ENCODE measurements around the gene CRK.
A peak's percentile ranks its signal among the peaks of the same experiment; 100 is the strongest.
"Not testable (repeated sequence)": the region's sequence is repeated elsewhere in the genome, so short reads cannot be mapped to it uniquely, and the experiment has no call there.

Gene CRK

GRCh38 chr17:1385861-1386260 lies 70.2 kb downstream of the CRK start:
- no peaks in the 10 kb centered on the region for H3K36me3 ChIP-seq (ENCODE audit: control insufficient read depth in 2 of 2, insufficient read depth in 2 of 2, low read length in 2 of 2)
- H3K9ac ChIP-seq (ENCODE audit: low read length in 2 of 2), result no peak overlapping the region
- no peaks in the 10 kb centered on the region for H3K27me3 ChIP-seq (ENCODE audit: control insufficient read depth in 1 of 2, insufficient read depth in 2 of 2, low read length in 2 of 2)
- H3K4me1 ChIP-seq (ENCODE audit: control insufficient read depth, insufficient read depth, low read length), result peaks cover 45% of the 10 kb centered on the region
- H3K27ac ChIP-seq (ENCODE audit: low read length), result no peak overlapping the region
- H3K4me3 ChIP-seq (ENCODE audit: low read length in 2 of 2), result no peak overlapping the region
- no peaks in the 10 kb centered on the region for H3K9me3 ChIP-seq (ENCODE audit: control insufficient read depth in 2 of 2, low read length in 2 of 2)

- Histone ChIP-seq H3K4me1 (ENCODE audit: control insufficient read depth, insufficient read depth, low read length) (peaks cover 39% of the 10 kb centered on the region), H3K36me3 (ENCODE audit: control insufficient read depth in 2 of 2, insufficient read depth in 2 of 2, low read length in 2 of 2) (no peaks in the 10 kb centered on the region), H3K9me3 (ENCODE audit: control insufficient read depth in 2 of 2, low read length in 2 of 2) (no peaks in the 10 kb centered on the region), H3K4me3 (ENCODE audit: low read length in 2 of 2) (no peak overlapping the region), H3K27me3 (ENCODE audit: control insufficient read depth in 1 of 2, insufficient read depth in 2 of 2, low read length in 2 of 2) (no peaks in the 10 kb centered on the region), H3K27ac (ENCODE audit: low read length) (no peak overlapping the region), H3K9ac (ENCODE audit: low read length in 2 of 2) (no peak overlapping the region)
Measured at GRCh38 chr17:1384905-1385435, 71.1 kb downstream of the CRK start.

GRCh38 chr17:1379930-1380313 lies 76.1 kb downstream of the CRK start:
- H3K9me3 ChIP-seq (ENCODE audit: control insufficient read depth in 2 of 2, low read length in 2 of 2), result no peaks in the 10 kb centered on the region
- H3K27ac ChIP-seq (ENCODE audit: low read length), result no peak overlapping the region
- H3K9ac ChIP-seq (ENCODE audit: low read length in 2 of 2), result no peak overlapping the region
- H3K27me3 ChIP-seq (ENCODE audit: control insufficient read depth in 1 of 2, insufficient read depth in 2 of 2, low read length in 2 of 2), result no peaks in the 10 kb centered on the region
- no peaks in the 10 kb centered on the region for H3K36me3 ChIP-seq (ENCODE audit: control insufficient read depth in 2 of 2, insufficient read depth in 2 of 2, low read length in 2 of 2)
- H3K4me1 ChIP-seq (ENCODE audit: control insufficient read depth, insufficient read depth, low read length), result peaks cover 42% of the 10 kb centered on the region
- H3K4me3 ChIP-seq (ENCODE audit: low read length in 2 of 2), result peak overlapping the region; percentile 9 to 31

- no peak overlapping the region for H3K9ac ChIP-seq (ENCODE audit: low read length in 2 of 2)
- H3K4me3 ChIP-seq (ENCODE audit: low read length in 2 of 2), result peak overlapping the region; percentile 9 to 31
- no peaks in the 10 kb centered on the region for H3K36me3 ChIP-seq (ENCODE audit: control insufficient read depth in 2 of 2, insufficient read depth in 2 of 2, low read length in 2 of 2)
- H3K4me1 ChIP-seq (ENCODE audit: control insufficient read depth, insufficient read depth, low read length), result peaks cover 44% of the 10 kb centered on the region
- no peaks in the 10 kb centered on the region for H3K9me3 ChIP-seq (ENCODE audit: control insufficient read depth in 2 of 2, low read length in 2 of 2)
- no peak overlapping the region for H3K27ac ChIP-seq (ENCODE audit: low read length)
- no peaks in the 10 kb centered on the region for H3K27me3 ChIP-seq (ENCODE audit: control insufficient read depth in 1 of 2, insufficient read depth in 2 of 2, low read length in 2 of 2)
Measured at GRCh38 chr17:1379208-1379929, 76.7 kb downstream of the CRK start.

GRCh38 chr17:1378476-1378860 lies 77.6 kb downstream of the CRK start:
- peaks cover 44% of the 10 kb centered on the region for H3K4me1 ChIP-seq (ENCODE audit: control insufficient read depth, insufficient read depth, low read length)
- not testable (repeated sequence) for H3K27ac ChIP-seq (ENCODE audit: low read length); H3K27me3 ChIP-seq (ENCODE audit: control insufficient read depth in 1 of 2, insufficient read depth in 2 of 2, low read length in 2 of 2); H3K9ac ChIP-seq (ENCODE audit: low read length in 2 of 2); H3K9me3 ChIP-seq (ENCODE audit: control insufficient read depth in 2 of 2, low read length in 2 of 2); H3K4me3 ChIP-seq (ENCODE audit: low read length in 2 of 2); H3K36me3 ChIP-seq (ENCODE audit: control insufficient read depth in 2 of 2, insufficient read depth in 2 of 2, low read length in 2 of 2)

- Histone ChIP-seq H3K9ac (ENCODE audit: low read length in 2 of 2) (no peak overlapping the region), H3K27ac (ENCODE audit: low read length) (no peak overlapping the region), H3K4me1 (ENCODE audit: control insufficient read depth, insufficient read depth, low read length) (peaks cover 40% of the 10 kb centered on the region), H3K27me3 (ENCODE audit: control insufficient read depth in 1 of 2, insufficient read depth in 2 of 2, low read length in 2 of 2) (no peaks in the 10 kb centered on the region), H3K9me3 (ENCODE audit: control insufficient read depth in 2 of 2, low read length in 2 of 2) (no peaks in the 10 kb centered on the region), H3K36me3 (ENCODE audit: control insufficient read depth in 2 of 2, insufficient read depth in 2 of 2, low read length in 2 of 2) (peaks cover 0 to 4% of the 10 kb centered on the region in 2 donors), H3K4me3 (ENCODE audit: low read length in 2 of 2) (no peak overlapping the region)
Measured at GRCh38 chr17:1377334-1377733, 78.7 kb downstream of the CRK start.

- H3K9ac ChIP-seq (ENCODE audit: low read length in 2 of 2), result no peak overlapping the region
Measured at GRCh38 chr17:1376061-1376460, 80.0 kb downstream of the CRK start.

GRCh38 chr17:1375615-1376014 lies 80.4 kb downstream of the CRK start:
- H3K36me3 ChIP-seq (ENCODE audit: control insufficient read depth in 2 of 2, insufficient read depth in 2 of 2, low read length in 2 of 2), result peaks cover 0 to 4% of the 10 kb centered on the region in 2 donors
- H3K27me3 ChIP-seq (ENCODE audit: control insufficient read depth in 1 of 2, insufficient read depth in 2 of 2, low read length in 2 of 2), result no peaks in the 10 kb centered on the region
- H3K4me1 ChIP-seq (ENCODE audit: control insufficient read depth, insufficient read depth, low read length), result peaks cover 52% of the 10 kb centered on the region
- H3K27ac ChIP-seq (ENCODE audit: low read length), result no peak overlapping the region
- H3K9me3 ChIP-seq (ENCODE audit: control insufficient read depth in 2 of 2, low read length in 2 of 2), result no peaks in the 10 kb centered on the region
- no peak overlapping the region for H3K9ac ChIP-seq (ENCODE audit: low read length in 2 of 2)
- peak overlapping the region in 1 of 2 donors; percentile 10 for H3K4me3 ChIP-seq (ENCODE audit: low read length in 2 of 2)

More at GRCh38 chr17:1376061-1376460, 80.0 kb downstream of the CRK start:
- Histone ChIP-seq H3K36me3 (ENCODE audit: control insufficient read depth in 2 of 2, insufficient read depth in 2 of 2, low read length in 2 of 2) (peaks cover 0 to 4% of the 10 kb centered on the region in 2 donors), H3K4me3 (ENCODE audit: low read length in 2 of 2) (peak overlapping the region in 1 of 2 donors; percentile 10), H3K27ac (ENCODE audit: low read length) (no peak overlapping the region), H3K4me1 (ENCODE audit: control insufficient read depth, insufficient read depth, low read length) (peaks cover 49% of the 10 kb centered on the region), H3K9me3 (ENCODE audit: control insufficient read depth in 2 of 2, low read length in 2 of 2) (no peaks in the 10 kb centered on the region), H3K27me3 (ENCODE audit: control insufficient read depth in 1 of 2, insufficient read depth in 2 of 2, low read length in 2 of 2) (no peaks in the 10 kb centered on the region)

GRCh38 chr17:1374431-1375177 lies 81.4 kb downstream of the CRK start:
- H3K9ac ChIP-seq (ENCODE audit: low read length in 2 of 2), result no peak overlapping the region
- H3K36me3 ChIP-seq (ENCODE audit: control insufficient read depth in 2 of 2, insufficient read depth in 2 of 2, low read length in 2 of 2), result peaks cover 0 to 6% of the 10 kb centered on the region in 2 donors
- no peaks in the 10 kb centered on the region for H3K9me3 ChIP-seq (ENCODE audit: control insufficient read depth in 2 of 2, low read length in 2 of 2)
- H3K4me1 ChIP-seq (ENCODE audit: control insufficient read depth, insufficient read depth, low read length), result peaks cover 52% of the 10 kb centered on the region
- no peaks in the 10 kb centered on the region for H3K27me3 ChIP-seq (ENCODE audit: control insufficient read depth in 1 of 2, insufficient read depth in 2 of 2, low read length in 2 of 2)
- no peak overlapping the region for H3K27ac ChIP-seq (ENCODE audit: low read length)
- no peak overlapping the region for H3K4me3 ChIP-seq (ENCODE audit: low read length in 2 of 2)

- peaks cover 51% of the 10 kb centered on the region for H3K4me1 ChIP-seq (ENCODE audit: control insufficient read depth, insufficient read depth, low read length)
- H3K27me3 ChIP-seq (ENCODE audit: control insufficient read depth in 1 of 2, insufficient read depth in 2 of 2, low read length in 2 of 2), result no peaks in the 10 kb centered on the region
- H3K27ac ChIP-seq (ENCODE audit: low read length), result no peak overlapping the region
- no peaks in the 10 kb centered on the region for H3K9me3 ChIP-seq (ENCODE audit: control insufficient read depth in 2 of 2, low read length in 2 of 2)
- peak overlapping the region; percentile 10 to 22 for H3K4me3 ChIP-seq (ENCODE audit: low read length in 2 of 2)
- no peak overlapping the region for H3K9ac ChIP-seq (ENCODE audit: low read length in 2 of 2)
- H3K36me3 ChIP-seq (ENCODE audit: control insufficient read depth in 2 of 2, insufficient read depth in 2 of 2, low read length in 2 of 2), result peaks cover 0 to 6% of the 10 kb centered on the region in 2 donors
Measured at GRCh38 chr17:1373707-1374237, 82.3 kb downstream of the CRK start.
